ENCODE data around the gene ST3GAL2. TPM values are rescaled to one million over a fixed set of nuclear protein-coding genes. Genes with fewer than 3 reads are reported as not detected.
"Not testable (repeated sequence)": the region's sequence is repeated elsewhere in the genome, so short reads cannot be mapped to it uniquely, and the experiment has no call there.

ST3GAL2 gene
- total and polyA plus RNA-seq, 9 of the 15 experiments (the other 6 are each of a cell fraction or from before 2014, with no cell fraction given), result 1.5 to 108 (median 34.3) TPM

GRCh38 chr16:70332728-70333127 is 106.2 kb downstream of the ST3GAL2 start:
- H3K9me3 ChIP-seq (replicated peaks; ENCODE audit: control insufficient read depth, insufficient read depth, low read depth, low read length); CTCF ChIA-PET (ENCODE audit: low intra/inter-chr PET ratio); H3K79me2 ChIP-seq (ENCODE audit: control insufficient read depth, insufficient read depth, low read length); H3K27ac ChIP-seq (ENCODE audit: extremely low read depth, low read depth, low read length); H3K4me1 ChIP-seq (replicated peaks in 1 of 2; ENCODE audit: control insufficient read depth in 2 of 2, insufficient read depth in 2 of 2, low read length in 2 of 2); BruUV-seq (replicated peaks); H3K9me1 ChIP-seq (ENCODE audit: control insufficient read depth, insufficient read depth, low read length); H3K27me3 ChIP-seq (ENCODE audit: control insufficient read depth in 2 of 2, insufficient read depth in 2 of 2, low read length in 2 of 2); H3K4me2 ChIP-seq (ENCODE audit: insufficient read depth, low read length); H2AFZ ChIP-seq (ENCODE audit: low read depth, low read length); POLR2A ChIA-PET; H4K20me1 ChIP-seq (replicated peaks; ENCODE audit: control insufficient read depth, insufficient read depth, low read length); intact Hi-C loops (cut with micrococcal nuclease); H3K9ac ChIP-seq (ENCODE audit: insufficient read depth in 1 of 2, low read depth in 2 of 2, low read length in 2 of 2); in situ Hi-C loops (cut with MboI); H3K4me3 ChIP-seq; TF ChIP-seq JUND (tag; IDR thresholded peaks at IDR 0.05; ENCODE audit: borderline replicate concordance, low read depth, low read length): not testable (repeated sequence)
- 11% methylated on average over 4 of the region's 12 CpGs for WGBS (ENCODE audit: insufficient coverage, low coverage, missing lambda C conversion rate)
- DNase-seq (ENCODE audit: extremely low read depth in 1 of 4, low spot score in 3 of 4) (peak; percentile 26 to 60 (median 40)), ATAC-seq (peak; percentile 78), FAIRE-seq (peak; percentile 75)
- H3K36me3 ChIP-seq (ENCODE audit: control insufficient read depth, insufficient read depth, low read length), result peaks cover 30% of the 10 kb centered on the region; the same call in 2 of the 3 replicates
- TF ChIP-seq MAFG (tag; conservative IDR thresholded peaks at IDR 0.05) (peak; percentile 99), MAFK (IDR thresholded peaks at IDR 0.05; ENCODE audit: low read length) (peak; percentile 92), C11orf30 (IDR thresholded peaks at IDR 0.05; ENCODE audit: low read depth) (peak; percentile 96), ARID1B (IDR thresholded peaks at IDR 0.05) (peak; percentile 35; the same call in 1 of the 2 replicates), DPF2 (IDR thresholded peaks at IDR 0.05) (peak; percentile 47; the same call in 1 of the 2 replicates), SMARCE1 (IDR thresholded peaks at IDR 0.05) (0 out of 2 replicates have a peak, but pooled peaks have one; percentile 40), NFE2 (IDR thresholded peaks at IDR 0.05; ENCODE audit: low read depth) (peak; percentile 95), JUND (IDR thresholded peaks at IDR 0.05; ENCODE audit: borderline replicate concordance, low read depth, low read length) (peak; percentile 27; the same call in 1 of the 2 replicates), KDM1A (IDR thresholded peaks at IDR 0.05) (peak in 1 of 2 experiments; percentile 32; a peak in 1 of 4 replicates), USF1 (CRISPR knock-in tag; IDR thresholded peaks at IDR 0.05) (peak; percentile 61), TAL1 (IDR thresholded peaks at IDR 0.05) (0 out of 2 replicates have a peak, but pooled peaks have one; percentile 4), NFE2L1 (tag; IDR thresholded peaks at IDR 0.05; ENCODE audit: borderline replicate concordance, low read depth) (peak; percentile 97), BACH1 (tag; IDR thresholded peaks at IDR 0.05) (peak; percentile 88), ZNF316 (IDR thresholded peaks at IDR 0.05) (peak; percentile 99), ETV1 (tag; conservative IDR thresholded peaks at IDR 0.05; ENCODE audit: low read depth) (peak; percentile 58; the same call in 1 of the 2 replicates), TRIM24 (IDR thresholded peaks at IDR 0.05) (peak in 1 of 2 experiments; percentile 28; a peak in 1 of 4 replicates), RAD51 (IDR thresholded peaks at IDR 0.05; ENCODE audit: borderline replicate concordance, low read depth) (peak; percentile 42; the same call in 1 of the 2 replicates), SMARCA4 (IDR thresholded peaks at IDR 0.05) (peak; percentile 43; the same call in 1 of the 2 replicates), MAFF (IDR thresholded peaks at IDR 0.05; ENCODE audit: low read length) (peak; percentile 93), EHMT2 (IDR thresholded peaks at IDR 0.05) (peak; percentile 57; the same call in 1 of the 2 replicates)
- TF ChIP-seq, protein P1, sequence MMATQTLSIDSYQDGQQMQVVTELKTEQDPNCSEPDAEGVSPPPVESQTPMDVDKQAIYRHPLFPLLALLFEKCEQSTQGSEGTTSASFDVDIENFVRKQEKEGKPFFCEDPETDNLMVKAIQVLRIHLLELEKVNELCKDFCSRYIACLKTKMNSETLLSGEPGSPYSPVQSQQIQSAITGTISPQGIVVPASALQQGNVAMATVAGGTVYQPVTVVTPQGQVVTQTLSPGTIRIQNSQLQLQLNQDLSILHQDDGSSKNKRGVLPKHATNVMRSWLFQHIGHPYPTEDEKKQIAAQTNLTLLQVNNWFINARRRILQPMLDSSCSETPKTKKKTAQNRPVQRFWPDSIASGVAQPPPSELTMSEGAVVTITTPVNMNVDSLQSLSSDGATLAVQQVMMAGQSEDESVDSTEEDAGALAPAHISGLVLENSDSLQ (IDR thresholded peaks at IDR 0.05), result peak; percentile 37; the same call in 1 of the 2 replicates
- TF ChIP-seq, protein P2, sequence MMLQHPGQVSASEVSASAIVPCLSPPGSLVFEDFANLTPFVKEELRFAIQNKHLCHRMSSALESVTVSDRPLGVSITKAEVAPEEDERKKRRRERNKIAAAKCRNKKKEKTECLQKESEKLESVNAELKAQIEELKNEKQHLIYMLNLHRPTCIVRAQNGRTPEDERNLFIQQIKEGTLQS (IDR thresholded peaks at IDR 0.05), result peak; percentile 40
- TF ChIP-seq, protein P2 (CRISPR knock-in tag; conservative IDR thresholded peaks at IDR 0.05), result not testable (repeated sequence)

All from K562 (cell line).